Suprapubic skin (tissue), 4 donors: ENCODE results near the gene RHBDL3. TPM values are rescaled to one million over a fixed set of nuclear protein-coding genes. Genes with fewer than 3 reads are reported as not detected.
"Not testable (repeated sequence)": the region's sequence is repeated elsewhere in the genome, so short reads cannot be mapped to it uniquely, and the experiment has no call there.

ENCODE experiments used
- DNase-seq, 2 donors: peaks; one replicate each; pipeline ENCODE4 v3.0.0-alpha.2; 2019; ENCODE audit warnings: low spot score in 2 of 2
- H3K27ac ChIP-seq: fragments of 200-600 bp; sonication (generic); one replicate; pipeline ENCODE4 v1.5.1; 2019
- H3K27me3 ChIP-seq: fragments of 200-600 bp; sonication (generic); one replicate; pipeline ENCODE4 v1.5.1; 2019
- H3K36me3 ChIP-seq: fragments of 200-600 bp; sonication (generic); one replicate; pipeline ENCODE4 v1.5.1; 2019
- H3K4me1 ChIP-seq: fragments of 200-600 bp; sonication (generic); one replicate; pipeline ENCODE4 v1.5.1; 2019
- H3K4me3 ChIP-seq: fragments of 200-600 bp; sonication (generic); one replicate; pipeline ENCODE4 v1.5.1; 2019; ENCODE audit warnings: mild to moderate bottlenecking
- H3K9me3 ChIP-seq: fragments of 200-600 bp; sonication (generic); one replicate; pipeline ENCODE4 v1.5.1; 2019
- EP300 ChIP-seq: sonication (generic); formaldehyde crosslinking; IDR thresholded peaks from one replicate; pipeline ENCODE4 v1.6.1; 2017; ENCODE audit warnings: antibody characterized with exemption
- POLR2A ChIP-seq, 2 donors: fragments of 450-650 bp; IDR thresholded peaks; one replicate each; pipeline ENCODE4 v1.6.1; 2017; ENCODE audit warnings: antibody characterized with exemption in 2 of 2, mild to moderate bottlenecking in 2 of 2, moderate library complexity in 2 of 2
- POLR2AphosphoS5 ChIP-seq, 3 donors: sonication (generic); formaldehyde crosslinking; IDR thresholded peaks; one replicate each; pipeline ENCODE4 v1.6.1; 2017; ENCODE audit warnings: antibody characterized with exemption in 3 of 3
- WGBS: methylation state at CpG from one replicate; pipeline ENCODE4 v1.1.5; 2018; 5-methylcytosine and 5-hydroxymethylcytosine counted together
- total RNA-seq, 4 donors: library from RNA; depleted of rRNA; stranded (reverse); fragments of >200 nt; gene quantifications; one replicate each; pipeline ENCODE4 v1.1.0, GENCODE V29; 2016
- TF ChIP-seq, protein P1 (sequence below), 2 donors: fragments of 200-600 bp in 1 of 2; fragments of 450-650 bp in 1 of 2; sonication (generic) in 1 of 2; IDR thresholded peaks; one replicate each; pipeline ENCODE4 v1.5.1; 2016 to 2019; ENCODE audit warnings: antibody characterized with exemption in 2 of 2, mild to moderate bottlenecking in 1 of 2, moderate library complexity in 1 of 2

Gene RHBDL3
- total RNA-seq, 4 donors from 2014 or later = 0.31 to 1.7 (median 0.34) TPM; not detected in 1

DNA sequence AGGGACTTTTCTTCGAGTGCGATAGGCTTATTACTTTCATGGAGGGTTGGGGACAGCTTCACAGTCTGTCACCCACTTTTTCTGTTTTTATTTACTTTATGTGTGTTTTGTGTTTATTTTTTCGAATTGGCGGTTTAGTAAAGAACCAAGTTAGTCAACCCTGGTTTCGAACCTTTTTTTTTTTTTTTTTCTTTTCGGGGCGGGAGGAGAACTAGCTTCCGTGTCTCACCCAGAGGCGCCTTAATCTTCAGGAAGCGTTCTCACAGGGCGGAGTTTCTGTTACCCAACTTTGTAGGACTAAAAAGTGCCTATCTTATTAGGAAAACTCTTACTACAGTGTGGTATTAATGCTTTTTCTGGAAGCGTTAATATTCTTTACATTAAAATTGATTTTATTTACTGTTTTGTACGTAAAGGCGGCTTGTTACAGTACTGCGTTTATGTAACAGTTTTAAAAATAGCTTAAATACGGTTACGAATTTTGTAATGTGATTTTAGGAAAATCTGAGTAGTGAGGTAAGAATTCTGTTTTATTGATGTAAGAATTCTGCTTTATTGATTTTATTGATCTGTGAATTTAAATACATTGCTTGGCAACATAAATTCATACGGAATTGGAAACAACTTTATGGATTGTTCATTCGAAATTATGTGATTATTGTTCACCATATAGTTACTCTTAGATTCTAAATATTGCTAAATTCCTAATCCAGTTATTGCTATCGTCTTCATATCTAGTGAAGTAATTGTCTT, 85.2 kb downstream of the RHBDL3 start:
- DNase-seq = no peak
- no peak for TF ChIP-seq POLR2AphosphoS5 (IDR thresholded peaks at IDR 0.05)
- no peak for TF ChIP-seq POLR2A (IDR thresholded peaks at IDR 0.05)
- TF ChIP-seq EP300 = no peak
- TF ChIP-seq, protein P1, sequence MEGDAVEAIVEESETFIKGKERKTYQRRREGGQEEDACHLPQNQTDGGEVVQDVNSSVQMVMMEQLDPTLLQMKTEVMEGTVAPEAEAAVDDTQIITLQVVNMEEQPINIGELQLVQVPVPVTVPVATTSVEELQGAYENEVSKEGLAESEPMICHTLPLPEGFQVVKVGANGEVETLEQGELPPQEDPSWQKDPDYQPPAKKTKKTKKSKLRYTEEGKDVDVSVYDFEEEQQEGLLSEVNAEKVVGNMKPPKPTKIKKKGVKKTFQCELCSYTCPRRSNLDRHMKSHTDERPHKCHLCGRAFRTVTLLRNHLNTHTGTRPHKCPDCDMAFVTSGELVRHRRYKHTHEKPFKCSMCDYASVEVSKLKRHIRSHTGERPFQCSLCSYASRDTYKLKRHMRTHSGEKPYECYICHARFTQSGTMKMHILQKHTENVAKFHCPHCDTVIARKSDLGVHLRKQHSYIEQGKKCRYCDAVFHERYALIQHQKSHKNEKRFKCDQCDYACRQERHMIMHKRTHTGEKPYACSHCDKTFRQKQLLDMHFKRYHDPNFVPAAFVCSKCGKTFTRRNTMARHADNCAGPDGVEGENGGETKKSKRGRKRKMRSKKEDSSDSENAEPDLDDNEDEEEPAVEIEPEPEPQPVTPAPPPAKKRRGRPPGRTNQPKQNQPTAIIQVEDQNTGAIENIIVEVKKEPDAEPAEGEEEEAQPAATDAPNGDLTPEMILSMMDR (IDR thresholded peaks at IDR 0.05) = no peak
- WGBS = under 1% methylated on average over 20 of the region's 20 CpGs
- no peaks in the 10 kb centered on the region for H3K9me3 ChIP-seq
- no peaks in the 10 kb centered on the region for H3K27me3 ChIP-seq
- H3K4me3 ChIP-seq = peak overlapping the region; percentile 72
- H3K36me3 ChIP-seq = peaks cover 26% of the 10 kb centered on the region
- peak overlapping the region; percentile 98 for H3K27ac ChIP-seq
- H3K4me1 ChIP-seq = peaks cover 59% of the 10 kb centered on the region

DNA sequence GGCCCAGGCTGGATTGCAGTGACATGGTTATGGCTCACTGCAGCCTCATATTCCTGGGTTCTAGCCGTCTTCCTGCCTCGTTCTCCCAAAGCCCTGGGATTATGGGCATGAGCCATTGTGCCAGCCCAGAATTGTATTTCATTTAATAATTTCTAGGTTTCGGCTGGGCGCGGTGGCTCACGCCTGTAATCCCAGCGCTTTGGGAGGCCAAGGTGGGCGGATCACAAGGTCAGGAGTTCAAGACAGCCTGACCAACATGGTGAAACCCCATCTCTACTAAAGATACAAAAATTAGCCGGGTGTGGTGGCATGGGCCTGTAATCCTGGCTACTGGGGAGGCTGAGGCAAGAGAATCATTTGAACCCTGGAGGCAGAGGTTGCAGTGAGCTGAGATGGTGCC, 87.1 kb downstream of the RHBDL3 start:
- 92% methylated on average over 9 of the region's 9 CpGs for WGBS
- not testable (repeated sequence) for DNase-seq, H3K9me3 ChIP-seq, H3K27me3 ChIP-seq, H3K27ac ChIP-seq
- Histone ChIP-seq H3K4me1 (peaks cover 73% of the 10 kb centered on the region), H3K36me3 (peaks cover 37% of the 10 kb centered on the region), H3K4me3 (peak overlapping the region; percentile 72)

DNA sequence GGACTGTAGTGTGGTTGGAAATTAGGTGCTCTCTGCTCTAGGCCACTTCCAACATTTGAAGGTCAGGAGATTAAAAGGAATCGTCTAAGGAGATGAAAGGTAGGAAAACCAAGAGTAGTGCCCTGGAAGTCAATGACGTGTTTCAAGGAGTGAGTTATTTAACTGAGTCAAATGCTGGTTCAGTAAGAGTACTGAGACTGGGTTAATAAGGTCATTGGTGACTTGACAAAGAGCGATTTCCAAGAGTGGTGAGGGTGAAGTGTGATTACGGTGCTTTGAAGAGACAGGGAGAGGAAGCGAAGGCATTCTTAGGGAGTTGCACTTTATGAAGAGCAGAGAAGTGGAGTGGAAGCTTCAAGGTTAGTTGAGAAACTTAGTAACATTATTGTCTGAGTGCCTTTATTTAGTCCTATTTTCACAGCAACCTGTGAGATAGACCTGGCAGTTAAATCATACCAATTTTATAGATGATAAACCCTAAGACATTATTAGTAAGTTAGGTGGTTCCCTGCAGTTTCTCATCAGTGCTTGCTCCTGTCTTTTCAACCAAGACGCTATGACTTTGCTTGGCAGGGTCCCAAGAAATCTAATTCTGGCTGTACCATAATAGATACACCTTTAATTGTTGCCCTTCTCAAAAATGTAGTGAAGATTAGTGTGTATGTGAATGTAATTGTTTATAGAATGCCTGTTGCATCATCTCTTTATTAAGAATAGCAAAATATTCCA, 90.2 kb downstream of the RHBDL3 start:
- Histone ChIP-seq H3K4me3 (no peak overlapping the region), H3K27me3 (no peaks in the 10 kb centered on the region), H3K4me1 (peaks cover 69% of the 10 kb centered on the region), H3K9me3 (no peaks in the 10 kb centered on the region), H3K36me3 (peaks cover 68% of the 10 kb centered on the region), H3K27ac (no peak overlapping the region)
- DNase-seq = no peak
- 52% methylated on average over 6 of the region's 6 CpGs for WGBS
- TF ChIP-seq, protein P1 (IDR thresholded peaks at IDR 0.05) = no peak
- TF ChIP-seq EP300 (no peak), POLR2A (IDR thresholded peaks at IDR 0.05) (no peak), POLR2AphosphoS5 (IDR thresholded peaks at IDR 0.05) (no peak)

DNA sequence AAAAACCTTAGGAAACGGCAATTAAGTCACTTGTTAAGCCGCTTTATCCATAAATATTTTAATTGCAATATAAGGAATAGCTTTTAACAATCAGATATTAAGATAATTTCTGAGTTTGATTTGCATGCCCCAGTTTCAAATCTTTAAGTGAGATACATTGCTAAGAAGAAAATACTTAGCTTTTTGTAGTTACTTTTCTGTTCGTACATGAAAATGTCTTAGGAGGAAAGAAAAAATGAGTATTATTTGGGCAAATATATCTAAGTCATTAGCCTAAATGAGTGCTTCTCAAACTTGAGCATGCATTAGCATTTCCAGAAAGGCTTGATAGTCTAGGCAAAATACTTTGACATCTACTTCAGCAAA, 90.7 kb downstream of the RHBDL3 start:
- H3K9me3 ChIP-seq = no peaks in the 10 kb centered on the region
- no peak overlapping the region for H3K4me3 ChIP-seq
- peaks cover 67% of the 10 kb centered on the region for H3K4me1 ChIP-seq
- H3K36me3 ChIP-seq = peaks cover 74% of the 10 kb centered on the region
- 63% methylated on average over 3 of the region's 3 CpGs for WGBS
- no peaks in the 10 kb centered on the region for H3K27me3 ChIP-seq
- TF ChIP-seq POLR2A (IDR thresholded peaks at IDR 0.05) = no peak
- TF ChIP-seq POLR2AphosphoS5 (IDR thresholded peaks at IDR 0.05) = no peak
- no peak for TF ChIP-seq EP300
- TF ChIP-seq, protein P1 (IDR thresholded peaks at IDR 0.05) = no peak
- DNase-seq = no peak
- H3K27ac ChIP-seq = no peak overlapping the region

DNA sequence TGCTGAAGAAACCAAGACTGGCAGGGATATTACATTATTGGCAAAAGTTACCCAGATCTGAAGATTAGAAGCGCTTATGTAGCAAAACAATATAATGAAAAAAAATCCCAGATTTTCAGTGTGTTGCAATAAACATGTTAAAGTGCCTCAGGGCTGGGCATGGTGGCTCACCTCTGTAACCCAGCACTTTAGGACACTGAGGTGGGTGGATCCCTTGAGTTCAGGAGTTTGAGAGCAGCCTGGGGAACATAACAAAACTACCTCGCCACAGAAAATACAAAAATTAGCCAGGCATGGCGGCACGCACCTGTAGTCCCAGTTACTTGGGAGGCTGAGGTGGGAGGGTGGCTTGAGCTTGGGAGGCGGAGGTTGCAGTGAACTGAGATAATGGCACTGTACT, 91.1 kb downstream of the RHBDL3 start:
- 64% methylated on average over 5 of the region's 5 CpGs for WGBS
- TF ChIP-seq, protein P1 (IDR thresholded peaks at IDR 0.05) = no peak
- TF ChIP-seq POLR2A (IDR thresholded peaks at IDR 0.05) (no peak), POLR2AphosphoS5 (IDR thresholded peaks at IDR 0.05) (no peak), EP300 (no peak)
- H3K9me3 ChIP-seq = no peaks in the 10 kb centered on the region
- H3K4me3 ChIP-seq = no peak overlapping the region
- no peaks in the 10 kb centered on the region for H3K27me3 ChIP-seq
- H3K27ac ChIP-seq = no peak overlapping the region
- H3K4me1 ChIP-seq = peaks cover 63% of the 10 kb centered on the region
- H3K36me3 ChIP-seq = peaks cover 77% of the 10 kb centered on the region
- no peak for DNase-seq
